Subcutaneous abdominal adipose tissue (tissue), 5 donors: ENCODE measurements around the gene ACOD1.

Experiments used
- H3K27ac ChIP-seq: one replicate; pipeline ENCODE4 v1.7.0; 2013; ENCODE audit warnings: low read depth, mild to moderate bottlenecking, inconsistent platforms, low read length, moderate library complexity
- H3K27me3 ChIP-seq, 5 donors: one replicate each; pipeline ENCODE4 v1.7.0; 2013; ENCODE audit warnings: low read length in 5 of 5, inconsistent platforms in 1 of 5; ENCODE audit not compliant: control insufficient read depth in 5 of 5, insufficient read depth in 4 of 5
- H3K36me3 ChIP-seq, 5 donors: one replicate each; pipeline ENCODE4 v1.7.0; 2013; ENCODE audit warnings: low read length in 5 of 5; ENCODE audit not compliant: control insufficient read depth in 5 of 5, insufficient read depth in 5 of 5
- H3K4me1 ChIP-seq, 5 donors: one replicate each; pipeline ENCODE4 v1.7.0; 2013; ENCODE audit warnings: low read length in 5 of 5, mild to moderate bottlenecking in 3 of 5, moderate library complexity in 1 of 5; ENCODE audit not compliant: control insufficient read depth in 5 of 5, insufficient read depth in 5 of 5
- H3K4me3 ChIP-seq, 5 donors: one replicate each; pipeline ENCODE4 v1.7.0; 2013; ENCODE audit warnings: low read length in 5 of 5, low read depth in 1 of 5
- H3K9ac ChIP-seq, 5 donors: one replicate each; pipeline ENCODE4 v1.7.0; 2013; ENCODE audit warnings: low read length in 5 of 5, mild to moderate bottlenecking in 4 of 5, moderate library complexity in 3 of 5
- H3K9me3 ChIP-seq, 5 donors: one replicate each; pipeline ENCODE4 v1.7.0; 2013; ENCODE audit warnings: low read length in 5 of 5; ENCODE audit not compliant: control insufficient read depth in 5 of 5
- donor health status: healthy.
- donor health status: healthy.
- donor health status: healthy.
- donor health status: healthy.
- donor health status: healthy.

The ACOD1 gene

DNA sequence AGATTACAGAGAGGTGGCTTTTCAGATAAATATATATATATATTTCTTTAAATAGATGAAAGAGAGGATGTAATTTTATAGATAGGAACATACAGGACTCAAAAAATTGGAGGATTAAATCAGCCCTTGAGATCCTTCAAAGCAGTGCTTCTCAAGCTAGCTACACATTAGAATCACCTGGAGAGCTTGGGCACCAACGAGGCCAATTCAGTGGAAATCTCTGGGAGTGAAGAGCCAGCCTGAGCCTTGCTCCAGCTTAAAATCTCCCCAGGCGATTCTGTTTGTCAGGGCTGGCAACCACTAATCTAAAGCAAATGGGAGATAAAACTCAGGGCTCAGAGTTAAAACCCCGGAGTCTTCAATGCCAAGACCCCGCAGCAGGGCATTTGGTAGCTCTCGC lies 28.6 kb downstream of the ACOD1 start:
- Histone ChIP-seq H3K27ac (no peak overlapping the region), H3K9me3 (no peaks in the 10 kb centered on the region), H3K9ac (no peak overlapping the region), H3K27me3 (peaks cover 0 to 5% (median 3%) of the 10 kb centered on the region in 5 donors), H3K36me3 (no peaks in the 10 kb centered on the region), H3K4me3 (no peak overlapping the region), H3K4me1 (peaks cover 0 to 9% (median 7%) of the 10 kb centered on the region in 5 donors)

DNA sequence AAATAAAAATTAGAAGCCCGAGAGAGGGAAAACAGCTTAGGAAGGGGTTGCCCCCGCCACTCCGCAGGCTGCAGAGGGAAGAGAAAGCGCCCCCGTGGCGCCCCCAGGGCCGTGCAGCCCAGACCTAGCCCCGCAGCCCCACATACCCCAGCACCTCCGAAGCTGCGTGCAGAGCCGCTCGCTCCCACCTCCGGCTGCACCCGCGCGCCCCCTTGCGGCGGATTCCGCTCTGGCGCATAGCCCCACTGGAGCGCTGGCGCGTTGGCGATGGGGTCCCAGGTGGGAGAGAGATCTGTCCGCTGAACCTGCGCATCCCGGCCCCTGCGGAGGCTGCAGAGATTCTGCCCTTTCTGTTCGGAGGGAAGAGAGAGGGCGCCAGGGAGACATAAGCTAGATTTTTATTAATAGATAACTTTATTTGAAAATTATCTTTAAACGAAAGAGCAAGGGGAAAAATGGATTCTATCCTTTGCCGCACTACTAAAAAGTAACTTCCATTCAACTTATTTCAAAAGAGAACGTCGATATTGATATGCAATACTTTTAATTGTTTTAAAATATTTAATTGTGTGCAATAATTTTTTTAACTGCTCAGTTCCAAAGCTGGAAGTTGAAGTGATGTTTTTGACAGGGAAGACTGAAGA lies 31.9 kb downstream of the ACOD1 start:
- Histone ChIP-seq H3K4me1 (peaks cover 0 to 9% (median 4%) of the 10 kb centered on the region in 5 donors), H3K4me3 (peak overlapping the region in 3 of 5 donors; percentile 40 to 52 (median 47)), H3K36me3 (no peaks in the 10 kb centered on the region), H3K9me3 (no peaks in the 10 kb centered on the region), H3K9ac (no peak overlapping the region), H3K27me3 (peaks cover 0 to 4% (median 2%) of the 10 kb centered on the region in 5 donors), H3K27ac (no peak overlapping the region)

DNA sequence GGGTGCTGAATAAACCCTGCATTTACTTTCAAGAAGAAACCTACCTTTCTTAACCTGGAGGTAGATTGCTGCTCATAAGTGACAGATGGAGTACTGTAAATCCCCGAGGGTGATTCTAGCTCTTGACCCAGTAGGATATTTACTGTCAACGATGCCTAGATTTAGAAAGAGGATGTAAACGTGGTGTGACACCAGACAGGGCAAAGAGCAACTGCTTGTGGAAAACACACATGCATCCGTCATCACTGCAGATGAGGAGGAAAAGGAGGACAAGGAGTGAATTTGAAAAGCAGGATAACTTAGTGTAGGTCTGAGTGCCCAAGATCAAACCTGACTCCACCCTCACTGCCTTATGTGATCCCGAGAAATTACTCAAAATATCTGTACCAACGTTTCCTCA lies 33.8 kb downstream of the ACOD1 start:
- no peak overlapping the region for H3K4me3 ChIP-seq
- H3K9me3 ChIP-seq, result no peaks in the 10 kb centered on the region
- H3K27ac ChIP-seq, result no peak overlapping the region
- peaks cover 0 to 9% (median 4%) of the 10 kb centered on the region in 5 donors for H3K4me1 ChIP-seq
- no peak overlapping the region for H3K9ac ChIP-seq
- peaks cover 0 to 2% (median 0%) of the 10 kb centered on the region in 5 donors for H3K27me3 ChIP-seq
- no peaks in the 10 kb centered on the region for H3K36me3 ChIP-seq

DNA sequence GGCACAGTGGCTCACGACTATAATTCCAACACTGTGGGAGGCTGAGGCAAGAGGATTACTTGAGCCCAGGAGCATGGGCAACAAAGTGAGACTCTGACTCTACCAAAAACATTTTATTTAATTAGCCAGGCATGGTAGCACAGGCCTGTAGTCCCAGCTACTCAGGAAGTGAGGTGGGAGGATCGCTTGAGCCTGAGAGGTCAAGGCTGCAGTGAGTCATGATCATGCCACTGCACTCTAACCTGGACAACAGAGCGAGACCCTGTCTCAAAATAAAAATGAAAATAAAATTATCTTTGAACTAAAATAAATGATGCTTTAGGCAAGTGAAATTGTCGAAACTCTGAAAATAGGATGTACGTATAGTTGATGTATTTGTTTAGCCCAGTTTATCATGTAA lies 35.4 kb downstream of the ACOD1 start:
- Histone ChIP-seq H3K27ac (no peak overlapping the region), H3K9ac (no peak overlapping the region), H3K9me3 (no peaks in the 10 kb centered on the region), H3K4me3 (no peak overlapping the region), H3K4me1 (peaks cover 0 to 9% (median 4%) of the 10 kb centered on the region in 5 donors), H3K36me3 (no peaks in the 10 kb centered on the region), H3K27me3 (no peaks in the 10 kb centered on the region)

DNA sequence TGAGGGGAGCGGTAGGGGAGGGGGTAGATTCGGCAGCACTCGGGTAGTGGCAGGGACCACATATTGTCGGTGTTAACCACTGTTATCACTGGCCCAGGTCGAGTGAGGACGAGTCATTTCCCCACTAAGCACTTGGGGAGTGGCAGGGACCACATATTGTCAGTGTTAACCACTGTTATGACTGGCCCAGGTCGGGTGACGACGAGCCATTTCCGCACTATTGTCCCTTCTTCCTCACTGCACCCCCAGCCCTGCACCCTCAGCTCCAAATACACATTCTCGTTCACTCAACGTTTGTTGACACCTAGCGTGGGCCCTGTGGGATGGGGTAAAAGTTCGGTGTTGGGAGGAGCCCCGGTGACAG lies 43.1 kb downstream of the ACOD1 start:
- H3K9ac ChIP-seq, result peak overlapping the region in 4 of 5 donors; percentile 71 to 82 (median 74)

DNA sequence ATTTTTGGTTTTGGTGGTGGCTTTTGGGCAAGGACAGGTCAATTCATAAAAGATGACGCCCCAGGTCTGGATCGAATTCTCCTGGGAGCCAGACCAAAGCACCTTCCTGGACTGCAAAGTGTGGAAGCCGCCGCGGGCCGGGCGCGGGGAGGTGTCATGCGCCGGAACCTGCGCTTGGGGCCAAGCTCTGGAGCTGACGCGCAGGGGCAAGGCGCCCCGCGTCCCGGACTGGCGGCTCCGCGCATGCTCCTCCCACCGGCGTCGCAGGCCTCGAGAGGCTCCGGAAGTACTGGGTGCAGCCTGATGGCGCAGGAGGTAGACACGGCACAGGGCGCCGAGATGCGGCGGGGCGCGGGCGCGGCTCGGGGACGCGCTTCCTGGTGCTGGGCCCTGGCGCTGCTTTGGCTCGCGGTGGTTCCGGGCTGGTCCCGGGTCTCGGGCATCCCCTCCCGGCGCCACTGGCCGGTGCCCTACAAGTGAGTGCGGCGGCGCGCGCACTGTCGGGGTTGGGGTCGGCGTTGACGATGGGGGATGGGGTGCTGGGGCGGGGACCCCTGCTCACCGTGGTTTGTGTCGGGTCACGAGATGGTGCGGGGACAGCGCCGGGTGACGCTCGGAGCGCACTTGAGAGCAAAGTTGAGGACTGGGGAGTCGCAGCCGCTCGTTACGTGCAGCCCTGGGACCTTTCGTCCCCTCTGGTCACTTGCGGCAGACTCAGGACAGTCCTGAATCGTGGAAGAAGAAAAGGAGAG lies 43.7 kb downstream of the ACOD1 start, which contains the start of gene CLN5:
TSS of gene CLN5 (plus strand) at position 286 of the 752 bp plus-strand sequence. CDS start at position 304, 18 bp downstream.
- Histone ChIP-seq H3K9ac (peak within 1 kb of the TSS; percentile 49 to 91 (median 73)), H3K4me3 (peak within 1 kb of the TSS; percentile 75 to 90 (median 81)), H3K27me3 (no peaks in the 10 kb centered on the region), H3K4me1 (peaks cover 0 to 17% (median 15%) of the 10 kb centered on the region in 5 donors), H3K9me3 (no peaks in the 10 kb centered on the region), H3K36me3 (peaks cover 4 to 12% (median 5%) of the 10 kb centered on the region in 5 donors), H3K27ac (peak within 1 kb of the TSS; percentile 87)

More for the DNA sequence above, 43.1 kb downstream of the ACOD1 start:
- peak overlapping the region; percentile 75 to 87 (median 81) for H3K4me3 ChIP-seq
- H3K27me3 ChIP-seq, result no peaks in the 10 kb centered on the region
- peaks cover 0 to 17% (median 15%) of the 10 kb centered on the region in 5 donors for H3K4me1 ChIP-seq
- H3K27ac ChIP-seq, result peak overlapping the region; percentile 87
- H3K36me3 ChIP-seq, result peaks cover 4 to 10% (median 5%) of the 10 kb centered on the region in 5 donors
- no peaks in the 10 kb centered on the region for H3K9me3 ChIP-seq

DNA sequence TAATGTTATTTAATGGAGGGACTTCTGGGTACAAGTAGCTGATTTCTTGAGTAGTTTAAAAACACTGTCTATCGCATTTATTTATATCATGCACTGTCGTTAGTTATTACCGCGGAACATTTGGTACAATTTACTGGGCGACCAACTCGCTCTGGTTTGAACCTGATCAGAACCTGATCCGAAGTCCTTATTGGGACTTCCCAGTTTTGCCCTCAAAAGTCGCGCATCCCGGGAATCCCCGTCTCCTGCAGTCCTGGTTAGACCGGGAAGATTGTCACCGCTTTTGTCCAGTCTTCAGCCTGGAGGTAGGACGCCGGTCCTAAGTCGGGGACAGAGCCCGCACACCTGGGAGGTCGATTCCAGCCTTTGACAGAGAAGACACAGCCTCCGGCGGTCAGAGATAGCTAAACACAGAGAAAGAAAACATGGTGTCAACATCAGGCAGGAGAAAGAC lies 44.3 kb downstream of the ACOD1 start:
- peak overlapping the region; percentile 87 for H3K27ac ChIP-seq
- H3K4me3 ChIP-seq, result peak overlapping the region; percentile 75 to 90 (median 81)
- H3K27me3 ChIP-seq, result no peaks in the 10 kb centered on the region
- peaks cover 4 to 12% (median 5%) of the 10 kb centered on the region in 5 donors for H3K36me3 ChIP-seq
- H3K4me1 ChIP-seq, result peaks cover 0 to 17% (median 15%) of the 10 kb centered on the region in 5 donors
- peak overlapping the region; percentile 49 to 91 (median 73) for H3K9ac ChIP-seq
- H3K9me3 ChIP-seq, result no peaks in the 10 kb centered on the region

DNA sequence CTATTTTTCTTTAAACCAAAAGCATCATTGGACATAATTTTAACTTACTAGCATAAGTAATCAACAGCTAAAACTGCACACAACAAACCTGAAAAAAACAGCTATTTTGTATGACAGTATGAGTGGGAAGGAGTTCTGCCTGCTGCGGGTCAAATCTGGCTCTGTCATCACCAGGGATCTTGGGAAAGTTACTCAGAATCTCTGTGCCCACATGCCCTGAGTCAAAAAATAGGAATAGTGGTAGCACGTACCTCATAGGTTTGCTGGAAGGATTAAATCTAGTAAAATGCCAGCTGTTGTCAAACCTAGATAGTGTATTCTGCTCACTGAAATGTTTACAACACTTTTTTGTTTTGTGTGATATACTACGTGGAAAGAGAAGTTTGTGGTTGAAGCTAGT lies 44.7 kb downstream of the ACOD1 start:
- Histone ChIP-seq H3K4me3 (peak overlapping the region; percentile 75 to 90 (median 81)), H3K36me3 (peaks cover 5 to 14% (median 5%) of the 10 kb centered on the region in 5 donors), H3K4me1 (peaks cover 0 to 17% (median 15%) of the 10 kb centered on the region in 5 donors), H3K27me3 (no peaks in the 10 kb centered on the region), H3K9me3 (no peaks in the 10 kb centered on the region), H3K9ac (peak overlapping the region in 4 of 5 donors; percentile 71 to 91 (median 74)), H3K27ac (peak overlapping the region; percentile 87)

DNA sequence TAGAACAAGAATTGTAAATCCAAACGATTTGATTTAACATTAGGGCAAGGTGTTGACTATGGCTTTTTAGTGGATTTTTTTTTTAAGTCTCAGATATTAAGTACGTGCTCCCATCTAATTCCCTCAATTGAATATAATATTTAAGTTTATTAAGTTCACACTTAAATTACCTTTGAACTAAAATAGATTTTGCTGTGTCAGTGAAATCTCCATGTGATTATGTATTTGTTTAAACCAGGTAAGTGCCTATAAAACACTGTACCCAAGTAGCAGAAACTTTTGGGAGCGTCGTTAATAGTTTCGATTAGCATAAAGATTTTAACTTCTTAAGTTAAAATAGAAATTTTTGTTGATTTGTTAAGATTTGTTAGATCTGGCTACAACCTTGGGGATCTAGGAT lies 45.2 kb downstream of the ACOD1 start:
- Histone ChIP-seq H3K9me3 (no peaks in the 10 kb centered on the region), H3K27ac (no peak overlapping the region), H3K9ac (peak overlapping the region in 2 of 5 donors; percentile 73 to 91), H3K36me3 (peaks cover 5 to 19% (median 10%) of the 10 kb centered on the region in 5 donors), H3K4me1 (peaks cover 0 to 17% (median 15%) of the 10 kb centered on the region in 5 donors), H3K27me3 (no peaks in the 10 kb centered on the region), H3K4me3 (peak overlapping the region in 1 of 5 donors; percentile 90)

DNA sequence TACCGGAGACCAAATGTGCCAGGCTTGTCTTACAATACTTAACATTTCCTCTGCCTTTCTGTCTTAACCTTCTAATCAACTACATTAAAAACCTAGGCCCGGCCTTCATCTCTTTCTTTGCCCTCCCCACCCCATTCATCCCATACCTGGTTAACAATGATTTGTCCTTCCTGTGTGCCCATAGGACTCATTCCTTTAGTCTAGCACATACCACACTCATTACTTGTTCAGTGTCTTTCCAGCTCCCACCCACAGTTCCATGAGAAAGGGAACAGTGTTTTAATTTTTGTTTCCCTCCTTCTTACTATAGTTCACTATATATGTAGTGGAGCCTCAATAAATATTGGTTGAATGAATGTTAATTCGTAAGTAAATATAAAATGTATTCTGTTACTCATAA lies 46.0 kb downstream of the ACOD1 start:
- no peaks in the 10 kb centered on the region for H3K27me3 ChIP-seq
- no peaks in the 10 kb centered on the region for H3K9me3 ChIP-seq
- H3K27ac ChIP-seq, result no peak overlapping the region

More for the DNA sequence above, 46.0 kb downstream of the ACOD1 start:
- Histone ChIP-seq H3K9ac (peak overlapping the region in 1 of 5 donors; percentile 33), H3K4me3 (no peak overlapping the region), H3K36me3 (peaks cover 6 to 23% (median 12%) of the 10 kb centered on the region in 5 donors), H3K4me1 (peaks cover 0 to 17% (median 15%) of the 10 kb centered on the region in 5 donors)
